Measurements from ENCODE around the gene GCNT2.
"Not testable (repeated sequence)": the region's sequence is repeated elsewhere in the genome, so short reads cannot be mapped to it uniquely, and the experiment has no call there.

The GCNT2 gene

GRCh38 chr6:10660431-10661191, 139.5 kb downstream of the GCNT2 start:
- DNase-seq (ENCODE audit: low spot score), result not testable (repeated sequence)

- no peak for DNase-seq (ENCODE audit: low spot score)
These were observed 141.1 kb downstream of the GCNT2 start for GRCh38 chr6:10662207-10662606.

GRCh38 chr6:10662742-10663141, 141.6 kb downstream of the GCNT2 start:
- DNase-seq (ENCODE audit: low spot score), result no peak

GRCh38 chr6:10665595-10665994, 144.4 kb downstream of the GCNT2 start:
- not testable (repeated sequence) for DNase-seq (ENCODE audit: low spot score)

GRCh38 chr6:10668126-10668917, 147.2 kb downstream of the GCNT2 start:
- DNase-seq (ENCODE audit: low spot score), result no peak

GRCh38 chr6:10676403-10676802, 155.3 kb downstream of the GCNT2 start:
- DNase-seq (ENCODE audit: low spot score), result no peak

- no peak for DNase-seq (ENCODE audit: low spot score)
These were observed 157.3 kb downstream of the GCNT2 start for GRCh38 chr6:10678456-10678855.
